OCI-LY3 (cell line): Measurements from ENCODE around the gene CALM1.

Experiments used
- EZH2phosphoT487 ChIP-seq: fragments of 200-600 bp; shearing (Covaris generic); IDR thresholded peaks from 2 replicates; pipeline ENCODE4 v1.6.1; 2018; ENCODE audit warnings: antibody characterized with exemption, mixed run types, low read depth
- TF ChIP-seq, protein P1 (sequence below): fragments of 200-600, 300-600 bp; sonication (generic); IDR thresholded peaks from 2 replicates; pipeline ENCODE4 v1.5.1; 2014; ENCODE audit warnings: antibody characterized with exemption, low read length, low read depth

DNA sequence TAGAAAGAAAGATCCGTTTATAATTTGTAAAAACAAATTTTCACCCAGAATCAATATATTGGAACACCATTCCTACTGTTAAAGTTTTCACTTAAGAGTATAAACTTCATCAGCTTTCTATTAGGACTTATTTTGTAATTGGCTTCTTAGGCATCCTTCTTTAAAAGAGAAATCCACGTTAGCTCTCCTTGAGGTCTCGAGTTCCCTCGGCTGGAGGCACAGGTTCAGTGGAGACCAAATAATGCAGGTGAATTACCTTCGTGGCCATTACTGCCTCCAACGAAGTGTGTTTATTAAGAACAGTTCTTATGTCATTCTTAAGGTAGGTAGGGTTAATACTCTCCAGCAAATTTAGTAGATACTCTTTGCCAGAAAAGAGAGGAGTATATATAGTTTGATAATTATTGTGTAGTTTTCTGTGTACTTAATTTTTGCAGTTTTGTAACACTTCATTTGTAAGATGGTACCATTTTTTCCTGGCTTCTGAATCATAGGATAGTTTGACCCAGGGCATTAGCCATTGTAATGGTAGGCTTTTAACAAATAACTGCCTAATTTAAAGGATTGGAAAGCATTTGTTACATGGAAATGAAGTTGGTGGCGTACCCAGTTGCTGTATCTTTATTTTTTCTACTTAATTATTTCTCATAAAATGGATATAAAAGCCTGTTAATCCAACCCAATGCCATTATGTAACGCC lies 2.2 kb downstream of the CALM1 start:
- TF ChIP-seq, protein P1, sequence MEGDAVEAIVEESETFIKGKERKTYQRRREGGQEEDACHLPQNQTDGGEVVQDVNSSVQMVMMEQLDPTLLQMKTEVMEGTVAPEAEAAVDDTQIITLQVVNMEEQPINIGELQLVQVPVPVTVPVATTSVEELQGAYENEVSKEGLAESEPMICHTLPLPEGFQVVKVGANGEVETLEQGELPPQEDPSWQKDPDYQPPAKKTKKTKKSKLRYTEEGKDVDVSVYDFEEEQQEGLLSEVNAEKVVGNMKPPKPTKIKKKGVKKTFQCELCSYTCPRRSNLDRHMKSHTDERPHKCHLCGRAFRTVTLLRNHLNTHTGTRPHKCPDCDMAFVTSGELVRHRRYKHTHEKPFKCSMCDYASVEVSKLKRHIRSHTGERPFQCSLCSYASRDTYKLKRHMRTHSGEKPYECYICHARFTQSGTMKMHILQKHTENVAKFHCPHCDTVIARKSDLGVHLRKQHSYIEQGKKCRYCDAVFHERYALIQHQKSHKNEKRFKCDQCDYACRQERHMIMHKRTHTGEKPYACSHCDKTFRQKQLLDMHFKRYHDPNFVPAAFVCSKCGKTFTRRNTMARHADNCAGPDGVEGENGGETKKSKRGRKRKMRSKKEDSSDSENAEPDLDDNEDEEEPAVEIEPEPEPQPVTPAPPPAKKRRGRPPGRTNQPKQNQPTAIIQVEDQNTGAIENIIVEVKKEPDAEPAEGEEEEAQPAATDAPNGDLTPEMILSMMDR: no peak
- no peak for TF ChIP-seq EZH2phosphoT487
